ENCODE measurements around the gene PTK7. TPM values are rescaled to one million over a fixed set of nuclear protein-coding genes. Genes with fewer than 3 reads are reported as not detected.
"Not testable (repeated sequence)": the region's sequence is repeated elsewhere in the genome, so short reads cannot be mapped to it uniquely, and the experiment has no call there.

The PTK7 gene
- total RNA-seq, 1 donor, result 1.8 TPM

DNA sequence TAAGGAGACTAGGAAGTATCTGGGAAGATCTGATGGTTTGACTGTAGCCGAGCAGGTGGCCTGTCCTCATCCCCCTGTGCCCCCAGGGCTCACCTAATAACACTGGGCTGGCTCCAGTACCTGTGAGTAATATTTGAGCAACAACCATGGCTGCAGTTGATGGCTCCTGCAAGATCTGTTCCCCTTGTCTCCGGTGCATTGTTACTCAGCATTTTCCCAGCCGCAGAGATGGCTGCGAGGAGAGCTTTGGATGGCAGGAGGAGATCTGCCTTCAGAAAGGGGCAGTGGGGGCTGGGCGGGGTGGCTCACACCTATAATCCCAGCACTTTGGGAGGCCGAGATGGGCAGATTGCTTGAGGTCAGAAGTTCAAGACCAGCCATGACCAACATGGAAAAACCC lies 39.3 kb downstream of the PTK7 start:
- no peak overlapping the region for H3K4me3 ChIP-seq (ENCODE audit: low read length)
- peaks cover 7% of the 10 kb centered on the region for H3K4me1 ChIP-seq (ENCODE audit: insufficient read depth, low read length)
- H3K27me3 ChIP-seq (ENCODE audit: insufficient read depth, low read length), result no peaks in the 10 kb centered on the region

GRCh38 chr6:43117466-43117865 lies 41.4 kb downstream of the PTK7 start:
- not testable (repeated sequence) for H3K27me3 ChIP-seq (ENCODE audit: insufficient read depth, low read length); H3K9me3 ChIP-seq (ENCODE audit: low read depth, low read length); H3K4me1 ChIP-seq (ENCODE audit: insufficient read depth, low read length); H3K4me3 ChIP-seq (ENCODE audit: low read length)

More for the DNA sequence above, 39.3 kb downstream of the PTK7 start:
- no peaks in the 10 kb centered on the region for H3K9me3 ChIP-seq (ENCODE audit: low read depth, low read length)

GRCh38 chr6:43119482-43119881 lies 43.4 kb downstream of the PTK7 start:
- Histone ChIP-seq H3K9me3 (ENCODE audit: low read depth, low read length) (no peaks in the 10 kb centered on the region), H3K4me1 (ENCODE audit: insufficient read depth, low read length) (peaks cover 7% of the 10 kb centered on the region), H3K4me3 (ENCODE audit: low read length) (no peak overlapping the region), H3K27me3 (ENCODE audit: insufficient read depth, low read length) (no peaks in the 10 kb centered on the region)

DNA sequence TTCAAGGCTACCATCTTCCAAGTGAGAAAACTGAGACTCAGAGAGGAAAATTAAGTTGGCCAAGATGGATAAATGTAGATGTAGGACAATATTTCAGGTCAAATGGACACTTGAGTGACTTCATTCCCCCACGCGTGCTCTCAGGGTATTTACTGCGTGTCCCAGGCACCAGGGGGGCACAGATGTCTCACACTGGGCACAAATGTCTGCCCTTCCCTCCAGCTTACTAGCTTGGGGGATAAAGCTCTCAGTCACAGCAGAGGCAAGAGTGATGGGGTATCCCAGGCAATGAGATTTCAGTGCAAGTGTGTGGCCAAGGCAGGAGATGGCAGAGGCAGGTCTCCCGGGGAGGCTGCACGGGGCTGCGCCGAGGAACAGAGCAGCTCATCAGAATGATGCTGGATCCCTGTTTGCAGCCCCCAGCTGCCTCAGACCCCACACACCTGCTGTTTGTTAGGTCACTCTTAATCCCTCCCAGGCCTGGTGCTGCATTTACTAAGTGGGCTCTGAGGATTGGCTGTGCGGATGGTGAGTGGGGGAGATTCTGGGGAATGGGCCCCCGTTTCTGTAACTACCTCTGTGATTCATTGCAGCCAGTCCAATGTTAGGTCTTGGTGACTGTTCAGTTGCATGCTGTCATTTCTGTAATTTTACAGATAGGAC lies 44.1 kb downstream of the PTK7 start:
- H3K9me3 ChIP-seq (ENCODE audit: low read depth, low read length), result no peaks in the 10 kb centered on the region
- peaks cover 7% of the 10 kb centered on the region for H3K4me1 ChIP-seq (ENCODE audit: insufficient read depth, low read length)
- no peak overlapping the region for H3K4me3 ChIP-seq (ENCODE audit: low read length)
- H3K27me3 ChIP-seq (ENCODE audit: insufficient read depth, low read length), result no peaks in the 10 kb centered on the region

- Histone ChIP-seq H3K4me3 (ENCODE audit: low read length) (no peak overlapping the region), H3K4me1 (ENCODE audit: insufficient read depth, low read length) (peaks cover 2% of the 10 kb centered on the region), H3K9me3 (ENCODE audit: low read depth, low read length) (no peaks in the 10 kb centered on the region), H3K27me3 (ENCODE audit: insufficient read depth, low read length) (no peaks in the 10 kb centered on the region)
Observed at GRCh38 chr6:43120944-43121913, 45.1 kb downstream of the PTK7 start.

DNA sequence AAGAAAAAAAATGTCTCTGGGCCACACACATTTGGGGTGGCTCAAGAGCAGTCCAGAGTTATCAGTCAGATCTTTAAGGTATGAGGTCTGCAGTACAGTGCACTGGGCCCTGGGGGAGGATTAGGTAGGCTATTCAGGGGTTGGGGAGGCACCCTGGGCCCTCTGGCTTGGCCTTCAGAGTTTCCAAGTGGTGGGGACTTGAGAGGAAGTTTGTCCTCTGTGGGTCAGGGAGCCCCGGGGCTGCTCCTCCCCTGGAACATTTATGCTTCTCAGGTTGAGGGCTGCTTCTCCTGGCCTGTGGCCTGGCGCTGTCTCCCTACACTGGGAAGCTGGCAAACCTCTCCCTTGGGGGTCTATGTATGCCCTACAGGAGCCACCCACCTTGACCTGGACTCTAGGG lies 46.0 kb downstream of the PTK7 start:
- Histone ChIP-seq H3K27me3 (ENCODE audit: insufficient read depth, low read length) (no peaks in the 10 kb centered on the region), H3K9me3 (ENCODE audit: low read depth, low read length) (no peaks in the 10 kb centered on the region), H3K4me1 (ENCODE audit: insufficient read depth, low read length) (no peaks in the 10 kb centered on the region), H3K4me3 (ENCODE audit: low read length) (no peak overlapping the region)

DNA sequence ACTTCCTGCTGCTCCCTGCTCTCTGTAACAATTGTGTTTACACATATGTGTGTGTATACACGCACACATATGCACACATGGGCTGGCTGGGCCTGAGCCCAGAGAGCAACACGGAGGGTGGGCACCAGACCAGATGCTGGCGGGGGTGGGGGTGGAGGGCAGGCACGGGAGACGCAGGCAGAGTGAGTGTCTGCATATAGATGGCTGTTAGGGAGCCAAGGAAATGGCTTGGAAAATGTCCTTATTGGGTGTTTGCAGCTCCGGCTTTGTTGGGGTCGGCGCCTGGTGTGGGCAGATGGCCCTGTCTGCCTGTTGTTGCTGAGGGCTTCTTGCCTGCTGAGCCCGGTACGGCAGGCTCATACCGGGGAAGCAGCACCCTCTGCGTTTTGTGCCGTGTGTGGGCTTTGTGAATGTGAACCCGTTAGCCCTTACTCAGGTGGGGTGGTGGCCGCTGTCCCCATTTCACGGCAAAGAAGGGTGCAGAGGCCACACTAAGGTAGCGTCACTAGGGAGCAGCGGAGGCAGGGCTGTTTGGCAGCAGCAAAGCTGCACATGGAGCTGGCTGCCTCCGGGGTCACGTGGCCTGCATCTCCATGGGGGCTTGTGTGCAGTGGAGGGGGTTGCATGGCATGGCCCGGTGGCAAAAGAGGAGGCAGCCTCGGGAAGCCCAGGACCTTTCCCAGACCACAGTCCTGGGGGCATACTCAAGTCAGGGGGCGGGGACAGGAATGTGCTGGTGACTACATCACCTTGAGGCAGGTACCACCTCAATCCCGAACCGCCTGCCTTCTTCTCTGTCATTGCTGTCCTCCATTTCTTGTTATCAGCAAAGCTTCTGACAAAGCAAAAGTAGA lies 47.6 kb downstream of the PTK7 start:
- no peaks in the 10 kb centered on the region for H3K27me3 ChIP-seq (ENCODE audit: insufficient read depth, low read length)
- no peak overlapping the region for H3K4me3 ChIP-seq (ENCODE audit: low read length)
- H3K9me3 ChIP-seq (ENCODE audit: low read depth, low read length), result no peaks in the 10 kb centered on the region
- H3K4me1 ChIP-seq (ENCODE audit: insufficient read depth, low read length), result no peaks in the 10 kb centered on the region

GRCh38 chr6:43124481-43124880 lies 48.4 kb downstream of the PTK7 start:
- no peak overlapping the region for H3K4me3 ChIP-seq (ENCODE audit: low read length)
- H3K4me1 ChIP-seq (ENCODE audit: insufficient read depth, low read length), result no peaks in the 10 kb centered on the region
- H3K9me3 ChIP-seq (ENCODE audit: low read depth, low read length), result no peaks in the 10 kb centered on the region
- H3K27me3 ChIP-seq (ENCODE audit: insufficient read depth, low read length), result no peaks in the 10 kb centered on the region

- Histone ChIP-seq H3K4me1 (ENCODE audit: insufficient read depth, low read length) (no peaks in the 10 kb centered on the region), H3K4me3 (ENCODE audit: low read length) (no peak overlapping the region), H3K27me3 (ENCODE audit: insufficient read depth, low read length) (no peaks in the 10 kb centered on the region), H3K9me3 (ENCODE audit: low read depth, low read length) (no peaks in the 10 kb centered on the region)
Observed at GRCh38 chr6:43125119-43125518, 49.0 kb downstream of the PTK7 start.

- H3K9me3 ChIP-seq (ENCODE audit: low read depth, low read length), result no peaks in the 10 kb centered on the region
- no peaks in the 10 kb centered on the region for H3K27me3 ChIP-seq (ENCODE audit: insufficient read depth, low read length)
- H3K4me3 ChIP-seq (ENCODE audit: low read length), result no peak overlapping the region
- no peaks in the 10 kb centered on the region for H3K4me1 ChIP-seq (ENCODE audit: insufficient read depth, low read length)
Observed at GRCh38 chr6:43125555-43125954, 49.4 kb downstream of the PTK7 start.

- no peak overlapping the region for H3K4me3 ChIP-seq (ENCODE audit: low read length)
- H3K27me3 ChIP-seq (ENCODE audit: insufficient read depth, low read length), result no peaks in the 10 kb centered on the region
- no peaks in the 10 kb centered on the region for H3K4me1 ChIP-seq (ENCODE audit: insufficient read depth, low read length)
- H3K9me3 ChIP-seq (ENCODE audit: low read depth, low read length), result no peaks in the 10 kb centered on the region
Observed at GRCh38 chr6:43127180-43127579, 51.1 kb downstream of the PTK7 start.

- H3K4me1 ChIP-seq (ENCODE audit: insufficient read depth, low read length), result no peaks in the 10 kb centered on the region
- no peaks in the 10 kb centered on the region for H3K9me3 ChIP-seq (ENCODE audit: low read depth, low read length)
- H3K27me3 ChIP-seq (ENCODE audit: insufficient read depth, low read length), result no peaks in the 10 kb centered on the region
- no peak overlapping the region for H3K4me3 ChIP-seq (ENCODE audit: low read length)
Observed at GRCh38 chr6:43127877-43128276, 51.8 kb downstream of the PTK7 start.

- Histone ChIP-seq H3K9me3 (ENCODE audit: low read depth, low read length) (no peaks in the 10 kb centered on the region), H3K4me3 (ENCODE audit: low read length) (no peak overlapping the region), H3K27me3 (ENCODE audit: insufficient read depth, low read length) (no peaks in the 10 kb centered on the region), H3K4me1 (ENCODE audit: insufficient read depth, low read length) (no peaks in the 10 kb centered on the region)
Observed at GRCh38 chr6:43128926-43129325, 52.8 kb downstream of the PTK7 start.

GRCh38 chr6:43129434-43130194 lies 53.5 kb downstream of the PTK7 start:
- Histone ChIP-seq H3K9me3 (ENCODE audit: low read depth, low read length) (no peaks in the 10 kb centered on the region), H3K4me3 (ENCODE audit: low read length) (no peak overlapping the region), H3K4me1 (ENCODE audit: insufficient read depth, low read length) (no peaks in the 10 kb centered on the region), H3K27me3 (ENCODE audit: insufficient read depth, low read length) (no peaks in the 10 kb centered on the region)

Data from mononuclear cell (primary cell).